HCT116 (cell line): Measurements from ENCODE around the gene MTHFD2. TPM values are rescaled to one million over a fixed set of nuclear protein-coding genes. Genes with fewer than 3 reads are reported as not detected.

Experiments used
- ATAC-seq: fragments of 200-7000 bp; cut with Tn5 transposase; 2 replicates; pipeline ENCODE4 v1.9.1; 2020; ENCODE audit warnings: mild to moderate bottlenecking, moderate library complexity
- BruUV-seq: library from RNA; stranded (reverse); fragments of 400-500 nt; replicated peaks from 2 replicates; lab custom pipeline; 2021; lab: Mats Ljungman, UMichigan
- CTCF ChIA-PET: fragments of 300-600 bp; sonication (Branson Sonifier 250); formaldehyde crosslinking; loops from one replicate; lab custom pipeline; 2021; ENCODE audit warnings: antibody characterized with exemption; lab: Charles Lee
- POLR2A ChIA-PET: fragments of 300-600, 350-600 bp; sonication (Branson Sonifier 250); formaldehyde crosslinking; loops from one replicate; lab custom pipeline; 2021; ENCODE audit warnings: antibody characterized with exemption; lab: Charles Lee
- RAD21 ChIA-PET, 2 experiments: fragments of 300-600 bp; sonication (Branson Sonifier 250); formaldehyde crosslinking; loops; one replicate each; lab custom pipeline; 2023; ENCODE audit warnings: low total read pairs in 2 of 2; ENCODE audit not compliant: uncharacterized antibody in 2 of 2, unreplicated experiment in 2 of 2, low non-redundant PET in 1 of 2; lab: Charles Lee
- DNase-seq: peaks from one replicate; pipeline ENCODE4 v3.0.0-alpha.2; 2010; ENCODE audit warnings: low read depth, low spot score
- H2AFZ ChIP-seq: fragments of 200-600 bp; shearing (Covaris generic), sonication (generic); 2 replicates; pipeline ENCODE4 v1.6.1; 2017; ENCODE audit warnings: low read depth, mixed run types, mixed read lengths, antibody characterized with exemption, low read length; ENCODE audit not compliant: poor library complexity, severe bottlenecking
- H3K27ac ChIP-seq: 2 replicates; pipeline ENCODE4 v1.5.1; 2012; ENCODE audit warnings: low read depth, low read length
- H3K27me3 ChIP-seq: fragments of 200-600 bp; sonication (generic); 2 replicates; pipeline ENCODE4 v1.6.1; 2016; ENCODE audit warnings: mixed run types, low read length, mixed read lengths; ENCODE audit not compliant: insufficient read depth
- H3K36me3 ChIP-seq, 2 experiments: fragments of 200-500 bp in 1 of 2; fragments of 200-600 bp in 1 of 2; sonication (Bioruptor generic) in 1 of 2; sonication (generic) in 1 of 2; 2 replicates each; pipeline versions ENCODE4 v1.5.1 to v1.6.1; 2014 to 2016; ENCODE audit warnings: low read length in 2 of 2, inconsistent platforms in 1 of 2, mixed read lengths in 1 of 2, mixed run types in 1 of 2; ENCODE audit not compliant: insufficient read depth in 2 of 2, control insufficient read depth in 1 of 2
- H3K4me1 ChIP-seq, 2 experiments: fragments of 200-600 bp in 1 of 2; sonication (generic) in 1 of 2; 2 replicates each; pipeline versions ENCODE4 v1.5.1 to v1.6.1; 2012 to 2017; ENCODE audit warnings: low read length in 2 of 2, inconsistent platforms in 1 of 2, mild to moderate bottlenecking in 1 of 2, mixed read lengths in 1 of 2, mixed run types in 1 of 2, moderate library complexity in 1 of 2; ENCODE audit not compliant: insufficient read depth in 2 of 2, control insufficient read depth in 1 of 2
- H3K4me2 ChIP-seq: fragments of 200-600 bp; sonication (generic); 2 replicates; pipeline ENCODE4 v1.6.1; 2017; ENCODE audit warnings: mixed run types, low read length, mixed read lengths
- H3K4me3 ChIP-seq, 2 experiments: fragments of 200-600 bp in 1 of 2; sonication (generic) in 1 of 2; replicated peaks in 1 of 2; 2 replicates each; pipeline ENCODE4 v1.5.1; 2011 to 2016; ENCODE audit warnings: low read length in 2 of 2, control low read depth in 1 of 2, low read depth in 1 of 2, mild to moderate bottlenecking in 1 of 2, mixed read lengths in 1 of 2, mixed run types in 1 of 2
- H3K79me2 ChIP-seq: fragments of 200-600 bp; sonication (generic); 2 replicates; pipeline ENCODE4 v1.6.1; 2017; ENCODE audit warnings: mild to moderate bottlenecking, mixed run types, low read length, moderate library complexity, mixed read lengths; ENCODE audit not compliant: insufficient read depth
- H3K9ac ChIP-seq: fragments of 200-600 bp; sonication (generic); 2 replicates; pipeline ENCODE4 v1.6.1; 2016; ENCODE audit warnings: low read length, mixed read lengths
- H3K9me2 ChIP-seq: fragments of 200-600 bp; sonication (generic), shearing (Covaris generic); 2 replicates; pipeline ENCODE4 v1.6.1; 2017; ENCODE audit warnings: mixed run types, mild to moderate bottlenecking, moderate library complexity; ENCODE audit not compliant: insufficient read depth
- H3K9me3 ChIP-seq, 2 experiments: fragments of 200-500 bp in 1 of 2; fragments of 200-600 bp in 1 of 2; sonication (Bioruptor generic) in 1 of 2; sonication (generic) in 1 of 2; 2 replicates each; pipeline ENCODE4 v1.6.1; 2014 to 2017; ENCODE audit warnings: low read length in 2 of 2, mixed read lengths in 2 of 2, inconsistent platforms in 1 of 2, low read depth in 1 of 2, mild to moderate bottlenecking in 1 of 2, mixed run types in 1 of 2, moderate library complexity in 1 of 2; ENCODE audit not compliant: control insufficient read depth in 1 of 2, insufficient read depth in 1 of 2
- H4K20me1 ChIP-seq: fragments of 200-600 bp; sonication (generic), shearing (Covaris generic); 2 replicates; pipeline ENCODE4 v1.6.1; 2017; ENCODE audit warnings: mixed run types, mild to moderate bottlenecking, moderate library complexity; ENCODE audit not compliant: insufficient read depth
- EZH2phosphoT487 ChIP-seq: fragments of 200-600 bp; IDR thresholded peaks from 2 replicates; pipeline ENCODE4 v1.6.1; 2018; ENCODE audit warnings: antibody characterized with exemption, borderline replicate concordance
- FOSL1 ChIP-seq: IDR thresholded peaks from 2 replicates; pipeline ENCODE4 v1.6.1; 2012; ENCODE audit warnings: low read depth
- POLR2AphosphoS5 ChIP-seq: IDR thresholded peaks from 2 replicates; pipeline ENCODE4 v1.6.1; 2011; ENCODE audit warnings: mild to moderate bottlenecking, low read depth, low read length, moderate library complexity
- RAD21 ChIP-seq: IDR thresholded peaks from 2 replicates; pipeline ENCODE4 v1.6.1; 2012; ENCODE audit warnings: low read depth, mild to moderate bottlenecking
- SIN3A ChIP-seq: IDR thresholded peaks from 2 replicates; pipeline ENCODE4 v1.6.1; 2012; ENCODE audit warnings: low read depth
- SP1 ChIP-seq: IDR thresholded peaks from 2 replicates; pipeline ENCODE4 v1.6.1; 2012; ENCODE audit warnings: low read depth
- YY1 ChIP-seq: IDR thresholded peaks from 2 replicates; pipeline ENCODE4 v1.6.1; 2011; ENCODE audit warnings: low read length, low read depth, moderate library complexity, mild to moderate bottlenecking; ENCODE audit not compliant: insufficient replicate concordance; ENCODE audit errors: extremely low read depth
- intact Hi-C: fragments of 100-400 bp; cut with micrococcal nuclease; formaldehyde crosslinking; loops from 2 replicates; pipeline ENCODE4 v1.10.0; 2022
- total RNA-seq: library from RNA; stranded (reverse); gene quantifications from one replicate; pipeline ENCODE4 v1.2.1, GENCODE V29; 2021; ENCODE audit not compliant: unreplicated experiment
- TF ChIP-seq, protein P1 (sequence below), 3 experiments: fragments of 200-600 bp in 1 of 3; sonication (generic) in 1 of 3; IDR thresholded peaks in 2 of 3; conservative IDR thresholded peaks in 1 of 3; 2 replicates each; pipeline ENCODE4 v1.5.1; 2012 to 2017; ENCODE audit warnings: low read depth in 2 of 3, low read length in 2 of 3, antibody characterized with exemption in 1 of 3, borderline replicate concordance in 1 of 3, control low read depth in 1 of 3, mild to moderate bottlenecking in 1 of 3, mixed read lengths in 1 of 3, mixed run types in 1 of 3, moderate library complexity in 1 of 3; ENCODE audit not compliant: insufficient read depth in 1 of 3
- TF ChIP-seq, protein P2 (sequence below): IDR thresholded peaks from 2 replicates; pipeline ENCODE4 v1.6.1; 2012
- TF ChIP-seq, protein P3 (sequence below): IDR thresholded peaks from 2 replicates; pipeline ENCODE4 v1.6.1; 2012; ENCODE audit warnings: low read depth
- TF ChIP-seq, protein P4 (sequence below): IDR thresholded peaks from 2 replicates; pipeline ENCODE4 v1.6.1; 2011; ENCODE audit warnings: mild to moderate bottlenecking, low read length, moderate library complexity; ENCODE audit not compliant: insufficient replicate concordance; ENCODE audit errors: extremely low read depth

The MTHFD2 gene
- total RNA-seq, 1 experiment from 2014 or later = 445 TPM

DNA sequence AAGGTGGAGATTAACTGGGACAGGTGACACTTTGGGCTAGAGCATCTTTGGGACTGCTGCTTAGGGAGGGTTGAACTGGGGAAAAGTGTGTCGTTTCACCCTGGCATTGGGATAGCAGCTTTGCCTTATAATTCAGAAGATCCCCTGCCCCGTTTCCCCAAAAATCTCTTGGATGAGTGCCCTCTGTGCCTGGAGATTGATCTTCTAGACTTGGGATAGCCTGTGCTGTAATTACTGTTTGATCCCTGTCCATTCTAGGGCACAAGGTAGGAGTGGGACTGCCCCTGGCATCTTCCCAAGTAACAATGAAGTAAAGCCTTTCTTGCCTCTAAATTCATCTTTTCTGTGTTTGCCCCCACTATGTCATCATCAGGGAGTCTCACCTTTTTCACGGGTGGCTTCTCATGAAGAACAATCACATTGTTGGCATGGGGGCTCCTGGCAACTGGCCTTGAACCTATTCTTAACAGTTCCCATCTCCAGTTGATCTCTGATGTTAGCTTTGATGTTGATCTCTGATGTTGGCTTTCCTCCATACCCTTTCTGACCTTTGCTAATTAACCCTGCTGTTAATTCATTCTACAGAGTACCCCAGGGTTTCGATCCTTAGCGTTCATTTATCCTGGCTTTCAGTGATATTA, 21.6 kb downstream of the MTHFD2 start:
- ChIA-PET CTCF (no interaction called here), RAD21 (no interaction called here), POLR2A (no interaction called here)
- Histone ChIP-seq H2AFZ (no peak overlapping the region), H3K27ac (no peak overlapping the region), H3K4me1 (no peaks in the 10 kb centered on the region), H4K20me1 (peaks cover 14% of the 10 kb centered on the region; the same call in 1 of the 2 replicates), H3K27me3 (no peaks in the 10 kb centered on the region), H3K9me3 (no peaks in the 10 kb centered on the region), H3K9ac (no peak overlapping the region), H3K79me2 (no peaks in the 10 kb centered on the region), H3K36me3 (peaks cover 15 to 30% of the 10 kb centered on the region in 2 experiments), H3K9me2 (no peaks in the 10 kb centered on the region), H3K4me2 (no peak overlapping the region), H3K4me3 (no peak overlapping the region)
- DNase-seq (no peak), ATAC-seq (no peak)
- no TSS peak for BruUV-seq
- TF ChIP-seq POLR2AphosphoS5 (peak; percentile 58; the same call in 1 of the 2 replicates), SP1 (no peak)
- intact Hi-C loops = no loop called here

DNA sequence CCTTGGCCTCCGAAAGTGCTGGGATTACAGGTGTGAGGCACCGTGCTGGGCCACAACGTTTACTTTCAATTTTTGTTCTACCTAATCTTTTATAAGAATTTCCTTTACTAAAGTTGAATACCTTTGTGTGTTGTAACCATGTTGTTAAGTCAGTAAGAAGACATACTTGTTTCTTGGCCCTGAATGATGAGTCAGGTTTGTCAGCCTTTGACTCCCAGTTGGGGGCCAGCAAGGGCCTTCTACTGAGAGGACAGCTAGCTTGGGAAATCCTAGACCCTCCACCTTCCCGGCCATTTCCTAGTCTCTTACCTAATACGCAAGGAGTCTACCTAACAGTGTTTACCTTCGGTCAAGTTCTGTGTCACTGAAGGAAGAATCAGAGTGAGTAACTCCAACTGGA, 22.7 kb downstream of the MTHFD2 start:
- Histone ChIP-seq H4K20me1 (peaks cover 13% of the 10 kb centered on the region; the same call in 1 of the 2 replicates), H3K36me3 (peaks cover 10 to 25% of the 10 kb centered on the region in 2 experiments), H3K9ac (no peak overlapping the region), H3K79me2 (no peaks in the 10 kb centered on the region), H2AFZ (no peak overlapping the region), H3K9me3 (no peaks in the 10 kb centered on the region), H3K4me2 (no peak overlapping the region), H3K4me1 (no peaks in the 10 kb centered on the region), H3K27me3 (no peaks in the 10 kb centered on the region), H3K27ac (no peak overlapping the region), H3K9me2 (no peaks in the 10 kb centered on the region), H3K4me3 (no peak overlapping the region)
- DNase-seq (no peak), ATAC-seq (no peak)
- intact Hi-C loops = no loop called here
- ChIA-PET POLR2A (no interaction called here), CTCF (no interaction called here), RAD21 (no interaction called here)
- no TSS peak for BruUV-seq
- TF ChIP-seq, protein P1, sequence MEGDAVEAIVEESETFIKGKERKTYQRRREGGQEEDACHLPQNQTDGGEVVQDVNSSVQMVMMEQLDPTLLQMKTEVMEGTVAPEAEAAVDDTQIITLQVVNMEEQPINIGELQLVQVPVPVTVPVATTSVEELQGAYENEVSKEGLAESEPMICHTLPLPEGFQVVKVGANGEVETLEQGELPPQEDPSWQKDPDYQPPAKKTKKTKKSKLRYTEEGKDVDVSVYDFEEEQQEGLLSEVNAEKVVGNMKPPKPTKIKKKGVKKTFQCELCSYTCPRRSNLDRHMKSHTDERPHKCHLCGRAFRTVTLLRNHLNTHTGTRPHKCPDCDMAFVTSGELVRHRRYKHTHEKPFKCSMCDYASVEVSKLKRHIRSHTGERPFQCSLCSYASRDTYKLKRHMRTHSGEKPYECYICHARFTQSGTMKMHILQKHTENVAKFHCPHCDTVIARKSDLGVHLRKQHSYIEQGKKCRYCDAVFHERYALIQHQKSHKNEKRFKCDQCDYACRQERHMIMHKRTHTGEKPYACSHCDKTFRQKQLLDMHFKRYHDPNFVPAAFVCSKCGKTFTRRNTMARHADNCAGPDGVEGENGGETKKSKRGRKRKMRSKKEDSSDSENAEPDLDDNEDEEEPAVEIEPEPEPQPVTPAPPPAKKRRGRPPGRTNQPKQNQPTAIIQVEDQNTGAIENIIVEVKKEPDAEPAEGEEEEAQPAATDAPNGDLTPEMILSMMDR (IDR thresholded peaks at IDR 0.05 in 2 of 3, conservative IDR thresholded peaks at IDR 0.05 in 1 of 3; ENCODE audit: borderline replicate concordance in 1 of 3, insufficient read depth in 1 of 3, low read depth in 2 of 3, low read length in 2 of 3) = no peak
- TF ChIP-seq EZH2phosphoT487 (no peak), FOSL1 (no peak), SIN3A (no peak), YY1 (no peak), RAD21 (no peak)
- TF ChIP-seq, protein P2, sequence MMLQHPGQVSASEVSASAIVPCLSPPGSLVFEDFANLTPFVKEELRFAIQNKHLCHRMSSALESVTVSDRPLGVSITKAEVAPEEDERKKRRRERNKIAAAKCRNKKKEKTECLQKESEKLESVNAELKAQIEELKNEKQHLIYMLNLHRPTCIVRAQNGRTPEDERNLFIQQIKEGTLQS = no peak
- TF ChIP-seq, protein P3, sequence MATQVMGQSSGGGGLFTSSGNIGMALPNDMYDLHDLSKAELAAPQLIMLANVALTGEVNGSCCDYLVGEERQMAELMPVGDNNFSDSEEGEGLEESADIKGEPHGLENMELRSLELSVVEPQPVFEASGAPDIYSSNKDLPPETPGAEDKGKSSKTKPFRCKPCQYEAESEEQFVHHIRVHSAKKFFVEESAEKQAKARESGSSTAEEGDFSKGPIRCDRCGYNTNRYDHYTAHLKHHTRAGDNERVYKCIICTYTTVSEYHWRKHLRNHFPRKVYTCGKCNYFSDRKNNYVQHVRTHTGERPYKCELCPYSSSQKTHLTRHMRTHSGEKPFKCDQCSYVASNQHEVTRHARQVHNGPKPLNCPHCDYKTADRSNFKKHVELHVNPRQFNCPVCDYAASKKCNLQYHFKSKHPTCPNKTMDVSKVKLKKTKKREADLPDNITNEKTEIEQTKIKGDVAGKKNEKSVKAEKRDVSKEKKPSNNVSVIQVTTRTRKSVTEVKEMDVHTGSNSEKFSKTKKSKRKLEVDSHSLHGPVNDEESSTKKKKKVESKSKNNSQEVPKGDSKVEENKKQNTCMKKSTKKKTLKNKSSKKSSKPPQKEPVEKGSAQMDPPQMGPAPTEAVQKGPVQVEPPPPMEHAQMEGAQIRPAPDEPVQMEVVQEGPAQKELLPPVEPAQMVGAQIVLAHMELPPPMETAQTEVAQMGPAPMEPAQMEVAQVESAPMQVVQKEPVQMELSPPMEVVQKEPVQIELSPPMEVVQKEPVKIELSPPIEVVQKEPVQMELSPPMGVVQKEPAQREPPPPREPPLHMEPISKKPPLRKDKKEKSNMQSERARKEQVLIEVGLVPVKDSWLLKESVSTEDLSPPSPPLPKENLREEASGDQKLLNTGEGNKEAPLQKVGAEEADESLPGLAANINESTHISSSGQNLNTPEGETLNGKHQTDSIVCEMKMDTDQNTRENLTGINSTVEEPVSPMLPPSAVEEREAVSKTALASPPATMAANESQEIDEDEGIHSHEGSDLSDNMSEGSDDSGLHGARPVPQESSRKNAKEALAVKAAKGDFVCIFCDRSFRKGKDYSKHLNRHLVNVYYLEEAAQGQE = no peak
- TF ChIP-seq, protein P4, sequence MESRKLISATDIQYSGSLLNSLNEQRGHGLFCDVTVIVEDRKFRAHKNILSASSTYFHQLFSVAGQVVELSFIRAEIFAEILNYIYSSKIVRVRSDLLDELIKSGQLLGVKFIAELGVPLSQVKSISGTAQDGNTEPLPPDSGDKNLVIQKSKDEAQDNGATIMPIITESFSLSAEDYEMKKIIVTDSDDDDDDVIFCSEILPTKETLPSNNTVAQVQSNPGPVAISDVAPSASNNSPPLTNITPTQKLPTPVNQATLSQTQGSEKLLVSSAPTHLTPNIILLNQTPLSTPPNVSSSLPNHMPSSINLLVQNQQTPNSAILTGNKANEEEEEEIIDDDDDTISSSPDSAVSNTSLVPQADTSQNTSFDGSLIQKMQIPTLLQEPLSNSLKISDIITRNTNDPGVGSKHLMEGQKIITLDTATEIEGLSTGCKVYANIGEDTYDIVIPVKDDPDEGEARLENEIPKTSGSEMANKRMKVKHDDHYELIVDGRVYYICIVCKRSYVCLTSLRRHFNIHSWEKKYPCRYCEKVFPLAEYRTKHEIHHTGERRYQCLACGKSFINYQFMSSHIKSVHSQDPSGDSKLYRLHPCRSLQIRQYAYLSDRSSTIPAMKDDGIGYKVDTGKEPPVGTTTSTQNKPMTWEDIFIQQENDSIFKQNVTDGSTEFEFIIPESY = no peak
